Neural cell (in vitro differentiated cells): Measurements from ENCODE around the gene EYA4.

ENCODE experiments used
- CTCF ChIP-seq: fragments of 450-650 bp; IDR thresholded peaks from 2 replicates; pipeline ENCODE4 v1.5.1; 2014; ENCODE audit warnings: antibody characterized with exemption, mild to moderate bottlenecking, moderate library complexity; ENCODE audit not compliant: poor library complexity, severe bottlenecking
- EP300 ChIP-seq: fragments of 450-650 bp; conservative IDR thresholded peaks from 2 replicates; pipeline ENCODE4 v1.6.1; 2014; ENCODE audit warnings: antibody characterized with exemption, mild to moderate bottlenecking, moderate library complexity; ENCODE audit not compliant: poor library complexity, severe bottlenecking
- EZH2 ChIP-seq: fragments of 200-600, 300-800 bp; shearing (Covaris generic), sonication (generic); IDR thresholded peaks from 2 replicates; pipeline ENCODE4 v1.6.1; 2014; ENCODE audit warnings: antibody characterized with exemption, low read length, borderline replicate concordance, mild to moderate bottlenecking; ENCODE audit not compliant: insufficient read depth, poor library complexity, severe bottlenecking
- MXI1 ChIP-seq: fragments of 450-650 bp; conservative IDR thresholded peaks from 2 replicates; pipeline ENCODE4 v1.6.1; 2014; ENCODE audit warnings: antibody characterized with exemption, mild to moderate bottlenecking; ENCODE audit not compliant: poor library complexity, severe bottlenecking
- RAD21 ChIP-seq: fragments of 450-650 bp; conservative IDR thresholded peaks from 2 replicates; pipeline ENCODE4 v1.6.1; 2014; ENCODE audit warnings: antibody characterized with exemption, mild to moderate bottlenecking, moderate library complexity
- SMC3 ChIP-seq: fragments of 450-650 bp; conservative IDR thresholded peaks from 2 replicates; pipeline ENCODE4 v1.6.1; 2014; ENCODE audit warnings: antibody characterized with exemption, mild to moderate bottlenecking, moderate library complexity; ENCODE audit not compliant: poor library complexity
- TF ChIP-seq, protein P1 (sequence below): IDR thresholded peaks from 2 replicates; pipeline ENCODE4 v1.6.1; 2012; ENCODE audit warnings: borderline replicate concordance

GRCh38 chr6:133368664-133369063 is 127.5 kb downstream of the EYA4 start:
- no peak for TF ChIP-seq EZH2
- no peak for TF ChIP-seq CTCF
- no peak for TF ChIP-seq EP300
- TF ChIP-seq, protein P1, sequence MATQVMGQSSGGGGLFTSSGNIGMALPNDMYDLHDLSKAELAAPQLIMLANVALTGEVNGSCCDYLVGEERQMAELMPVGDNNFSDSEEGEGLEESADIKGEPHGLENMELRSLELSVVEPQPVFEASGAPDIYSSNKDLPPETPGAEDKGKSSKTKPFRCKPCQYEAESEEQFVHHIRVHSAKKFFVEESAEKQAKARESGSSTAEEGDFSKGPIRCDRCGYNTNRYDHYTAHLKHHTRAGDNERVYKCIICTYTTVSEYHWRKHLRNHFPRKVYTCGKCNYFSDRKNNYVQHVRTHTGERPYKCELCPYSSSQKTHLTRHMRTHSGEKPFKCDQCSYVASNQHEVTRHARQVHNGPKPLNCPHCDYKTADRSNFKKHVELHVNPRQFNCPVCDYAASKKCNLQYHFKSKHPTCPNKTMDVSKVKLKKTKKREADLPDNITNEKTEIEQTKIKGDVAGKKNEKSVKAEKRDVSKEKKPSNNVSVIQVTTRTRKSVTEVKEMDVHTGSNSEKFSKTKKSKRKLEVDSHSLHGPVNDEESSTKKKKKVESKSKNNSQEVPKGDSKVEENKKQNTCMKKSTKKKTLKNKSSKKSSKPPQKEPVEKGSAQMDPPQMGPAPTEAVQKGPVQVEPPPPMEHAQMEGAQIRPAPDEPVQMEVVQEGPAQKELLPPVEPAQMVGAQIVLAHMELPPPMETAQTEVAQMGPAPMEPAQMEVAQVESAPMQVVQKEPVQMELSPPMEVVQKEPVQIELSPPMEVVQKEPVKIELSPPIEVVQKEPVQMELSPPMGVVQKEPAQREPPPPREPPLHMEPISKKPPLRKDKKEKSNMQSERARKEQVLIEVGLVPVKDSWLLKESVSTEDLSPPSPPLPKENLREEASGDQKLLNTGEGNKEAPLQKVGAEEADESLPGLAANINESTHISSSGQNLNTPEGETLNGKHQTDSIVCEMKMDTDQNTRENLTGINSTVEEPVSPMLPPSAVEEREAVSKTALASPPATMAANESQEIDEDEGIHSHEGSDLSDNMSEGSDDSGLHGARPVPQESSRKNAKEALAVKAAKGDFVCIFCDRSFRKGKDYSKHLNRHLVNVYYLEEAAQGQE, result no peak
- TF ChIP-seq MXI1, result no peak
- TF ChIP-seq SMC3, result no peak
- no peak for TF ChIP-seq RAD21
